NCI-H2029 (cell line): ENCODE data around the gene ORC5.
A peak's percentile ranks its signal among the peaks of the same experiment; 100 is the strongest.

Experiments used
- DNase-seq: peaks from one replicate; lab custom pipeline; 2025; lab: John Stamatoyannopoulos, UW

The ORC5 gene

GRCh38 chr7:104126411-104126841, 81.4 kb downstream of the ORC5 start:
- DNase-seq, result no peak

GRCh38 chr7:104124893-104125477, 82.8 kb downstream of the ORC5 start:
- DNase-seq, result no peak

GRCh38 chr7:104124469-104124868, 83.3 kb downstream of the ORC5 start:
- DNase-seq, result no peak

- DNase-seq, result no peak
Observed at GRCh38 chr7:104123786-104124185, 84.0 kb downstream of the ORC5 start.

- no peak for DNase-seq
Observed at GRCh38 chr7:104113788-104114187, 94.0 kb downstream of the ORC5 start.

GRCh38 chr7:104112623-104113022, 95.2 kb downstream of the ORC5 start:
- no peak for DNase-seq

- peak; percentile 15 for DNase-seq
Observed at GRCh38 chr7:104111271-104111670, 96.5 kb downstream of the ORC5 start.

- DNase-seq, result no peak
Observed at GRCh38 chr7:104106108-104106905, 101.5 kb downstream of the ORC5 start.

GRCh38 chr7:104098890-104099289, 108.9 kb downstream of the ORC5 start:
- DNase-seq, result no peak

- no peak for DNase-seq
Observed at GRCh38 chr7:104096683-104097082, 111.1 kb downstream of the ORC5 start.

GRCh38 chr7:104093127-104093526, 114.7 kb downstream of the ORC5 start:
- no peak for DNase-seq

- DNase-seq, result no peak
Observed at GRCh38 chr7:104091242-104091641, 116.6 kb downstream of the ORC5 start.

- DNase-seq, result no peak
Observed at GRCh38 chr7:104089612-104090011, 118.2 kb downstream of the ORC5 start.

GRCh38 chr7:104089061-104089460, 118.8 kb downstream of the ORC5 start:
- no peak for DNase-seq
